Inflammatory macrophage (primary cell): ENCODE measurements around the gene TUSC2.
A peak's percentile ranks its signal among the peaks of the same experiment; 100 is the strongest.
"Not testable (repeated sequence)": the region's sequence is repeated elsewhere in the genome, so short reads cannot be mapped to it uniquely, and the experiment has no call there.

Experiments
- DNase-seq, 2 donors: peaks; one replicate each; pipeline ENCODE4 v3.0.0-alpha.2; 2020 to 2022

The TUSC2 gene

DNA sequence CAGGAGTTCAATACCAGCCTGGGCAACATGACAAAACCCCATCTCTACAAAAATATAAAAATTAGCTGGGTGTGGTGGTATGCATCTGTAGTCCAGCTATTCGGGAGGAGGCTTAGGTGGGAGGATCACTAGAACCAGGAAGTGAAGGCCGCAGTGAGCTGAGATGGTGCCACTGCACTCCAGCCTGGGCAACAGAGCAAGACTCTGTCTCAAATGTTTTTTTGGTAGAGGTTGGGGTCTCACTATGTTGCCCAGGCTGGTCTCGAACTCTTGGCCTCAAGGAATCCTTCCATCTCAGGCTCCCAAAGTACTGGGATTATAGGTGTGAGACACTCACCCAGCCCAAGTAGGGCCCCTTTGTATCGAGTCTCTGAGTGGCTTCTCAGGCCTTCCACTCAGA lies 33.9 kb downstream of the TUSC2 start:
- no peak for DNase-seq

DNA sequence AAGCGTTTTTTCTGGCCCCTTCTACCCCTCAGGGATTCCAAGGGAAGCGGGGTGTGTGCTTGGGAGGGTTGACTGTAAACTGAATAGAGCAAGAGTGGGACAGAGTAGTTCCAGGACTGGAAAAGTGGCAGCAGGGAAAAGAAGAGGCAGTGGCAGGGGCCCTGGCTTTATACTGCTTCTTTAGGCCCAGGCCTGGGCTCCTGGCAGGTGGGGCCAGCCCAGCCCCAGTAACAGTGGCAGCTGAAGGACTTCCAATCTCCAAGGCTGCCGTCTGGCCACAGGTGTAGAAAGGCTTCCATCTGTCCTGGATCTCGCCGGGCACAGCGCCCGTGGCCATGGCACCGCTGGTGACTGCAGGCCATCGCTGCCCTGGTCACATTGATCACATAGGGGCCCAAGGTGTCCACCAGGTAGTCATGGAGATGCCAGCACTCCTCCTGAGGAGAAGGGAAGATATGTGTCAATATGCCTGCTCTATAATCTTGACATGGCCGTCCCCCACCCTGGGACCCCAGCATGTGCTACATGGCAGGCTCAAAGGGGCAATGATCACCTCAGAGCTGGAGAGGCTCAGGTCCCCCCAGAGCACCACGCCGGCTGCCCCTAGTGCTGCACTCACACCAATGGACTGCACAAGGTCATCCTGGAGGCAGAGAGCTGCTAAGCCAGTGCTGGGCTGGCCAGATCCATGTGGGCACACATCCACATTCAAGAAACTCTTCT lies 34.8 kb downstream of the TUSC2 start:
- no peak for DNase-seq

DNA sequence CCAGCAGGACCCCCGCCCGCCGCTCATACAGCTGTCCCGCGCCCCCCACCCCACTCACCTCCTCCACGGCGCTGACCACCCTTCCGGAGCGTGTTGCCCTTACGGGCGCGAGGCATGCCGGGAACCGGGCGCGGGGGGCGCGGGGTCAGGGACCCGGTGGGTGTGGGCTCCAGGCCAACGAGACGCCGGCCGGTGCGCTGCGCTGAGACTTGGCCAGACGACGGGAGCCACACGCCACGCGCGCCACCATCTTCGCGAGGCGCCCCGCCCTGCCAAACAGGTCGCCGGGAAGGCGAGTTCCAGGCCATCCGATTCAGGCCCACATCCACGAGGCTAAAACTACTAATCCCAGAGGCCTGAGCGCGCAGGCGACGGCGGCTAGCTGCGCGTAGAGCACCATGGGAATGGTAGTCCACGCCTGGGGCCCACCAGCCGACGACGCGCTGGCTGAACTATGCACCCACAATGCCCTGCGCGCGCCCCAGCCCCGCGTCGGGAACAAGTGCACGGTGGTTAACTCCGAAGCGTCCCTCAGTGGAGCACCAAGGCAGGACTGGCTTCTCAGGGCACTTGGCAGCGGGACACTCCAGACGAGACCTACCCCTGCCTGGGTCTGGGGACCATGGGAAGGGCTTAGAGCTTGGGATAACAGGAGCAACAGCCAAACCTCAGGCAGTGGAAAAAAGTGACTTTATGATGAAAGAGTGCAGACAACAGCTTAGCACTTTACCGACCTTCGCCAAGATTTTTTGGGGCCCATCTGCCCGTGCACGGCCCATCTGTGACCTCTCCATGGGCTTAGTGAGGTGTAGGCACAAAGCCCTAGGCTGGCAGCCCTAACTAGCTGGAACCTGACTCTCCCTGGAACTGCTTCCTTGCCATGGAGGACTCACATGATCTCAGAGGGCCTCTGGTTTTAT lies 35.6 kb downstream of the TUSC2 start, which contains the start of gene IFRD2:
Gene IFRD2 (minus strand): TSS at position 271 of the 920 bp plus-strand sequence. CDS start 155 bp downstream, at position 116.
- peak; percentile 98 for DNase-seq

DNA sequence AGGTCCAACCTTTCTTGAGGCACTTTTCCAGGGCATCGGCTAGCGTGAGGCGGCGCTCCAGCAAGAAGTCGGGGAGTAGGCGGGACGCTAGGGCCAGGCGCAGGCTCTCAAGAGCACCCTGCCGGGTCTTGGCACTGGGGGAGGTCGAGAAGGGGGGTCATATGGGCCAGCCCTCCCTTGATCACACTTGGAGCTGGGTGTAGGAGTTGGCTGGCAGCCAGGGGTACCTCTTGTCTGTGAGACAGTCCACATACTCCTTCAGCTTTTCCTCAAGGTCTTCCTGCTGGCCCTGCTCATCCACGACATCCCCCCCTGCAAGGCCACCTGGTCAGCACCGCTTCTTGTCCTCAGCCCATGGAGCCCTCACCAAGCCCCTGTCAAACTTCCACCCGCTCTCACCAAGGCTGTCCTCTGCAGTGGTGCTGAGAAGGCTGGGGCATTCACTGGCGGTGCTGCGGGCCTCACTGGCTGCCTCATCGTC lies 37.8 kb downstream of the TUSC2 start:
- no peak for DNase-seq

DNA sequence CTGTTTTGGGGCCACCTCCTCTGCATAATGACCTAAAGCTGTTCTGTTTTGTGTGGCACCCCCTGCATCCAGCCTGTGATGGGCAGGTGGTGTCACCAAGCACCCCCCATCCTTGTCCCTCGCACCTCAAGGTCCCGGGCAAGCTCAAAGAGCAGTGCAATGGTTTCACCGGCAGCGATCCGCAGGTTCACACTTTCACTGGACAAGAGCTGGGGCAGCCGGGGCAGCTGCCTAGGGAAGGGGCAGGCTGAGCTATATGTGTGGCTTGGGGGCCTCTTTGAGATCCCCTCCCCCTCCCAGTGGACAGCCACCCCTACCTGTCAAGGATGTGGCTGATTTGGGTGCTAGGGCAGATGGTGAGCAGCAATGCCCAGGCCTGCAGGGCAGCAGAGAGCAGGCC lies 38.9 kb downstream of the TUSC2 start:
- DNase-seq = no peak

DNA sequence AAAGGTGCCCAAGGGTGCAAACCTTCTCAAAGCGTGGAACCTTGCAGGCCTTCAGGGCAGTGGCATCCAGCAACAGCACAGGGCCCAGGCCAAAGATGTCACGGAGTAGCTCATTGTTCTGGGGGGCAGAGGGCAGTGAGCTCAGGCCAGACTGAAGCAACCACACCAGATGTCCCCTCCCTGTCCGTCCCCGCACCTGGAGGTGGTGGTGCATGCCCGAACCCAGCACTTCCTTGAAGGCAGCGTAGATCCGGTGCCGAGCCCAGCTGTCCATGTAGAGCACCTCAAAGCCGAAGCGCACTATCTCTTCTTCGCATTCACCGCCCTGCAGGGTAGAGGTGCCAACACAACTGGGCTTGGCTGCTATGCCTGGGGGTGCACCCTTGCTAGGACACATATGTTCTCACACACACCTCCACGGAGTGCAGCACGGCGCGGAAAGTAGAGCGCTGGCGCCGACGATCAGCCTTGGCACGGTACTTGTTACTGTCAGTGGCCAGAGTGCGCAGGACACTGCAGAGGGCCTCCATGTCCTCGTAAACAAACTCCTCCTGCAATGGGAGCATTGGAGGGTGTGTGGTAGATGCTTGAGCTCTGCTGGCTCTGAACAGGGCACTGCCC lies 39.5 kb downstream of the TUSC2 start:
- no peak for DNase-seq

DNA sequence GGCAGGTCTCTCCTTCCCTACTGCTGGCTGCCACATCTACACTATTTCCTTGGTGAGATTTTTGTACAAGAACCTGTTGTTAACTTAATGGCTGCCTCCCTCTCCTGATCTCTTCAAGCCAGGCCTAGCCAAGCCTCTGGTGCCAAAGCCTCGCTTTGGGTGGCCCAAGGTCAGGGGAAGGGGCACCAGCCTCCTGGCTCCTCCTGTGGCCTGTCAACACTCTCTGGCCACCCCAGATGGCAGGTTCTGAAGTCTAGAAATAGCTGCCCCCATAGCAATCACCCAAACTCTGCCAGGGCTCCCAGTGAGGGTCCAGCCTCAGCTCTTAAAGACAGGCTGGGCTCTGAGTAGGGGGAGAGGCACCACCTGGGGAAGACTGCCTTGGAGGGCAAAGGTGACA lies 40.8 kb downstream of the TUSC2 start:
- no peak for DNase-seq

DNA sequence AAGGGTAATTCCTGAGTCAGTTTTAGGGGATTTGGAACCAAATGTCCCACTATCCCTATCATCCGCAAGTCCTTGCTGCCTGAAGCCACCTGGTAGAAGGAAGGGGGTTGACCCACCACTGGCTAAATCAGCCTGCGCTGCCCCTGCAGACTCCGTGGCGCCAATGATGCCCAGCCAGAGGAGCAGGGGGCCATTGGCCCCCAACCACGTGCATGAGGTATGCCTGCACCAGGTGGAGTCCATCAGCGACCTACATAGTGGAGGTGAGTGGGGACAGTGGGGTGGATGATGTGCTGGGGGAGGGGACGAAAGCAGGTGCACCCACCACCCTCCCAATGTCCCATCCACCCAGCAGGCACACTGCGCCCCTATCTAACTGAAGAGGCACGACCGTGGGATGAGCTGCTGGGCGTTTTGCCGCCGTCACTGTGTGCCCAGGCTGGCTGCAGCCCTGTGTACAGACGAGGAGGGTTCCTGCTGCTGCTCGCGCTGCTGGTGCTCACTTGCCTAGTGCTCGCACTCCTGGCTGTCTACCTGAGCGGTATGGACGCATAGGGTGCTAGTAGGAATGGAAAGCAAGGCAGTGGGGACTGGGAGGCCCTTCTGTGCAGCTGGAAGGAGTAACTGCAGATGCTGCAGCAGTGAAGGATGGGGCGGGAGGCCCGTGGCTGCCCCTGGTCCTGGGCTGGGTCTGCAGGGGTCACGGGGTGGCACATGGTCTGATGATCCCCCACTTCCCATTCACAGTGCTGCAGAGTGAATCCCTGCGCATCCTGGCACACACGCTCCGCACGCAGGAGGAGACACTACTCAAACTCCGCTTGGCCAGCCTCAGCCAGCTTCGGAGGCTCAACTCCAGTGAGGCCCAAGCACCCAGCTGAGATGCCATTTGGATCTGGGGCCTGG lies 41.4 kb downstream of the TUSC2 start:
- DNase-seq = no peak

DNA sequence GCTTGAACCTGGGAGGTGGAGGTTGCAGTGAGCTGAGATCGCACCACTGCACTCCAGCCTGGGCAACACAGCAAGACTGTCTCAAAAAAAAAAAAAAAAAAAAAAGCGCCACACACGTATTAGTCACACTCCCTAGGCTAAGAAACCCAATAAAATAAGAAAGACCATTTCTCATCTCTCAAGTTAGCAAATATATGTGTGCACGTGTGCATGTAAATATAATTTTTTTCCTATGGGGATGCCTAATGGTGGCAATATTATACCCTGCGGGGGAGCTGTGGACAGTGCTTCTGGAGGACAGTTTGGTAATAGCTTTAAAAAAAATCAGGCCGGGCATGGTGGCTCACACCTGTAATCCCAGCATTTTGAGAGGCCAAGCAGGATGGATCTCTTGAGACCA lies 43.9 kb downstream of the TUSC2 start:
- not testable (repeated sequence) for DNase-seq

DNA sequence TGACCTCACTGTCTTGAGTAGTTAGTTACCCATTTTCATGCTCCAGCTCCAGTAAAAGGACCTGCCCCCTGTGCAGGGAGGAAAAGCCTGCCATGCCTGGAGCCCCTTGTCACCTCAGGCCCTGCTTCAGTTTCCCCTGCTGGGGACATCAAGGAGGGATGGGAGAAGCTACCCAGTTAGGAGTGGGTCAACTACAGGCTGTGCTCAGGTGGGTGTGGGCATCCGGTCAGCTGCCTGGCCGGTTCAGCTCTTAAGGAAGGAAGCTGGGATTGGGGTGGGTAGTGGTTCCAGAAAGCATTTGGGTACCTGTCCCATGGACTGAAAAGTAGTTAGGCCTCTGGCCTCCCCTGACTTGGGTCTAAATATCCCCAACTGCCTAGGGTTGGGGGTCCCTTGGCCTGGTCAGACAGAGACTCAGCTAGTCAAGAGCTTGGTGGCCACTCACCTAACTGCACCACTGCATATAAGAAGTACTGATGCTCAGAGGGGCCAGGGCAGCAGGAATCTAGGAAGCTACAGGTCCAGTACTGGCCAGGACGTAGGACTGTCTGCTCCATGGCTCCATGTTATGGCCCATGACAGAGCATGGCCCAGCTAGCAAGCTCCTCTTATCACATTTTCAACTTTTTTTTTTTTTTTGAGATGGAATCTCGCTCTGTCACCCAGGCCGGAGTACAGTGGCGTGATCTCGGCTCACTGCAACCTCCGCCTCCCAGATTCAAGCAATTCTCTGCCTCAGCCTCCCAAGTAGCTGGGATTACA lies 48.6 kb downstream of the TUSC2 start:
- DNase-seq = no peak

DNA sequence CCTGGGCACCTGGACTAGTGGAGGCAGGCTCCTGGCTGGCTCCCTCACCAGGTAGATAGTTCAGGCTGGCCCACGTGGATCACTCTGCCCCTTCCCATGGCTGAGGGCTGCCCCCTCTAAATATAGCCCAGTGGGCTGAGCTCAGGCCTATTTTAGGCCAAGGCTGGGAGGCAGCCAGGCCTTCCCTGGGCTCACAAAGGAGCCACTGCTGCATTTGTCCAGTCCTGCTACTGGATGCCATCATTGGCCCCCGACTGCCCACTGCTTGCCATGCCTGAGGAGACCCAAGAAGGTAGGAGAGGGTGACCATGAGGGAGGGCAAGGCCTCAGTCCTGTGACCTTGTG lies 49.2 kb downstream of the TUSC2 start, which contains the start of gene LSMEM2:
Gene LSMEM2 (plus strand): TSS at position 208 of the 345 bp plus-strand sequence. CDS start 27 bp downstream, at position 235.
- no peak for DNase-seq

DNA sequence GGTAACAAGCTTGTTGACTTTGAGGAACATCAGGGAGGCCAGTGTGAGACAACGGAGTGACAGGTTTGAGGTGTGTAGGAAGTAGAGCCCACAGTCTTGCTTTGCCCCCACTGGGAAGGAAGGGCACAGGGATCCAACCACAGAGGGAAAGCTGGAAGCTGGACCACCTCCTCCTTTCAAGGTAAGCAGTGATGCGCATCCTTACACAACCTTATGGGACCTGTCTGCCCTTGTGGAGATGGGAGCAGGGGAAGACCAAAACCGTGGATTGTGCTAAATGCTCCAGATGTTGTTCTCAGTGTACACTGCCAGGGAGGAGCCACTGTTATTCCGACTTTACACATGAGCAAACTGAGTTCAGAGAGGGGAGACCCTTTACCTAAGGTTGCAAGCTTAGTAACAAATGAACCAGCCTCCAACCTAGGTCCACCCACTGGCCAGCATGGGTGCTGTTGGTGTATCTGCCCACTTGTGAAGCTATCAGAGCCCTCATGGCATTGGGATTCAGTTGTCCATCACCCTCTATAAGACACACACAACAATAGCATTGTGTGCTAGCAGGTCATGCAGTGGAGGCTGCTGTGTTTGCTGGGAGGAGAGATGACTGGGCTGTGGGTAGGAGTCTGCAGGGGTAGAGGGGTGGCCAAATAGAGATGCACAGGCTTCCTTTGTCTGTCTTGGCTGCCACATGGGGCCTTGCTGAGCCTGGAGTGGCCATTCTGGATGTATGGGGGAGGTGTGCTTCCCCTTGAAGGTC lies 49.7 kb downstream of the TUSC2 start:
- DNase-seq = no peak

DNA sequence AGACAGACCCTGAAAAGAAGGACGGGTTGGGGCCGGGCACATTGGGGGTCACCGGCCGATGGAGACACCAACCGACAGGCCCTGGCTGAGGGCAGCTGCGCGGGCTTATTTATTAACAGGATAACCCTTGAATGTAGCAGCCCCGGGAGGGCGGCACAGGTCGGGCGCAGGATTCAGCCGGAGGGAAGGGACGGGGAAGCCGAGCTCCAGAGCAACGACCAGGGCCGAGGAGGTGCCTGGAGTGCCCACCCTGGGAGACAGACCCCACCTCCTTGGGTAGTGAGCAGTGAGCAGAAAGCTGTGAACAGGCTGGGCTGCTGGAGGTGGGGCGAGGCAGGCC lies 51.3 kb downstream of the TUSC2 start:
- DNase-seq = no peak

DNA sequence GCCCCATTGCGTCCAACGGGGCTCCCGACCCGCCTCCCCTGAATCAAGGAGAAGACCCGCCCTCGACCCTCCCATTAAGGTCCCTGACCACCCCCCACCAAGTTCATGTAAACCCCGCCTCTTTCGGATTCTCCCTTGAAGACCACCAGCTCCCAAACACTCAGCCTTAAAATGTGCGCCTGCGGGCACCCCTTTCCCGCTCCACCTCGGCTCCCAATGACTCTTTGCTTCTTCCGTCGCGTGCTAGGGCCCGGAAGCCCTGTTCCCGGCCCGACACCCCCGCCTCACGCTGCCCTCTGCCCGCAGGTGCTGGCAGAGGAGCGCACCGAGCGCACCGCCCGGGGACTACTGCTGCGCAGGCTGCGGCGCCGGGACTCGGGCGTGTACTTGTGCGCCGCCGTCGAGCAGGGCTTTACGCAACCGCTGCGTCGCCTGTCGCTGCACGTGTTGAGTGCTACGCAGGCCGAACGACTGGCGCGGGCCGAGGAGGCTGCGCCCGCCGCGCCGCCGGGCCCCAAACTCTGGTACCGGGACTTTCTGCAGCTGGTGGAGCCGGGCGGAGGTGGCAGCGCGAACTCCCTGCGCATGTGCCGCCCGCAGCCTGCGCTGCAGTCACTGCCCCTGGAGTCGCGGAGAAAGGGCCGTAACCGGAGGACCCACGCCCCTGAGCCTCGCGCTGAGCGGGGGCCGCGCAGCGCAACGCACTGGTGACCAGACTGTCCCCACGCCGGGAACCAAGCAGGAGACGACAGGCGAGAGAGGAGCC lies 51.8 kb downstream of the TUSC2 start:
- no peak for DNase-seq

DNA sequence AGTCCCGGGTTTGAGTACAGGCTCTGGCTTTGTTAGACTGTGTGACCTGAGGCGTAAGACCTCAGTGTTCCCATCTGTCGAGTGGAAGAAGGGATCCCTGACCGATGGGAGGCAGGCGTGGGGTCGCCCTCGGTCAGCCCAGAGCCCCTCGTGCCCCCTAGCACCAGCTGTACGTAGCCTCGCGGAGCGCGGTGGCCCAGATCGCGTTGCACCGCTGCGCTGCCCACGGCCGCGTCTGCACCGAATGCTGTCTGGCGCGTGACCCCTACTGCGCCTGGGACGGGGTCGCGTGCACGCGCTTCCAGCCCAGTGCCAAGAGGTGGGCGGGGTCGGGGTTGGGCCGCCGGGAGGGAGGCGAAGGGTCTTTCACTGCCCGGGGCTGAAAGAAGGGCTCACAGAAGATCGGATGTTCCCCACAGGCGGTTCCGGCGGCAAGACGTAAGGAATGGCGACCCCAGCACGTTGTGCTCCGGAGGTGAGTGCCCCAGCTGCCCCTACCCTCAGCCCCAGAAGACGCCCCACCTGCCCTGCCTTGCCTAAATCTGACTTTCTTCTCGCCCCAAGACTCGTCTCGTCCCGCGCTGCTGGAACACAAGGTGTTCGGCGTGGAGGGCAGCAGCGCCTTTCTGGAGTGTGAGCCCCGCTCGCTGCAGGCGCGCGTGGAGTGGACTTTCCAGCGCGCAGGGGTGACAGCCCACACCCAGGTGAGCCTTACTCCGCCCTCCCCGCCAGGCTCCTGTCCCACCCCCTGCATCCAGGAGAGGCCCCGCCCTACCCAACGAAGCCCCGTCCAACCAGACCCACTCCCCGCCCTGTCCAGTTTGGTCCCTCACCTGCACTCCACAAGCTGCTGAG lies 52.7 kb downstream of the TUSC2 start:
- DNase-seq = no peak
